ENCODE measurements around the gene SLC16A11.

DNA sequence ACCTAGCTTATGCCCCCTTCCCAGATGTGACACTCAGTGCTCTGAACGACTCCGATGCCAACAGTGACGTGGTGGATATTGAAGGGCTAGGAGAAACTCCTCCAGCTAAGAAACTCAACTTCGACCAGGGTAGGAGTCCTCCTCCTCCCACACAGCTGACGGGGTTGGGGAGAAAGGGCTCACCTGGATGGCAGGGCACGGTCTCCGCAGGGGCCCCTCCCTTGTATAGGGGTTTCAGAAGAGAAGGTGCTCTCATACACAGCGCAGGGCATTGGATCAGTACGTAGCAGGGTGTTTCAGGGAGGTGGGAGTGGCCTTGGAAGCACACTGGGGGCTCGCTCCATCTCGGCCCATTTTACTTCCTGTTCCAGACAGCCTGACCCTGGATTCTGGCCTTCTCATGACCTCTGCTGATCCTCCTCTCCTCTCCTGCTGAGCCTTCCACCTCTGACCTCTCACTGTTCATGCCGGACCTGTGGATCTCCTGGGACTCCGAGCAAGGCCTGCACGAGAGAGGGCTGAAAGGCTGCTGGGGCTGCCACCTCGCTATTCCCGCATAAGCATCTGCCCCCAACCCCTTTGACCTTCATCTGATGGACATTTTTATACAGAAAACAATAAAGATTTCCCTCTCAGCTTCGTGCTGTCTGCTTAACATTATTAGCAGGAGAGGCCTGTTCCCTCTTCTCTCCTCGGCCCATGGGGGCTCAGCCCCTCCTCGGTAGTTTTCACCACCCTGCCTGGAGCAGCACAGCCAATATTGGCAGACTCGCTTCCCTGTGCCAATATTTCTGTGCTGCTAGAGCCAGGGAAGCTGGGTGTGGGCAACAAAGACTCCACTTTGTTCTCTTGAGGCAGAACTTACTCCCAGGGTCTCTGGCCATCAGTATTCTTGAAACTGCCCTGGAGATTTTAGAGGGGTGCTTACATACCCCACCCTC is 26.7 kb downstream of the SLC16A11 start:
- TF ChIP-seq, protein P1, sequence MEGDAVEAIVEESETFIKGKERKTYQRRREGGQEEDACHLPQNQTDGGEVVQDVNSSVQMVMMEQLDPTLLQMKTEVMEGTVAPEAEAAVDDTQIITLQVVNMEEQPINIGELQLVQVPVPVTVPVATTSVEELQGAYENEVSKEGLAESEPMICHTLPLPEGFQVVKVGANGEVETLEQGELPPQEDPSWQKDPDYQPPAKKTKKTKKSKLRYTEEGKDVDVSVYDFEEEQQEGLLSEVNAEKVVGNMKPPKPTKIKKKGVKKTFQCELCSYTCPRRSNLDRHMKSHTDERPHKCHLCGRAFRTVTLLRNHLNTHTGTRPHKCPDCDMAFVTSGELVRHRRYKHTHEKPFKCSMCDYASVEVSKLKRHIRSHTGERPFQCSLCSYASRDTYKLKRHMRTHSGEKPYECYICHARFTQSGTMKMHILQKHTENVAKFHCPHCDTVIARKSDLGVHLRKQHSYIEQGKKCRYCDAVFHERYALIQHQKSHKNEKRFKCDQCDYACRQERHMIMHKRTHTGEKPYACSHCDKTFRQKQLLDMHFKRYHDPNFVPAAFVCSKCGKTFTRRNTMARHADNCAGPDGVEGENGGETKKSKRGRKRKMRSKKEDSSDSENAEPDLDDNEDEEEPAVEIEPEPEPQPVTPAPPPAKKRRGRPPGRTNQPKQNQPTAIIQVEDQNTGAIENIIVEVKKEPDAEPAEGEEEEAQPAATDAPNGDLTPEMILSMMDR (IDR thresholded peaks at IDR 0.05) = no peak
- TF ChIP-seq EZH2phosphoT487 (IDR thresholded peaks at IDR 0.05) (no peak), EZH2 (IDR thresholded peaks at IDR 0.05) (no peak)
